ENCODE data around the gene NFATC2.
"Not testable (repeated sequence)": the region's sequence is repeated elsewhere in the genome, so short reads cannot be mapped to it uniquely, and the experiment has no call there.

Gene NFATC2

GRCh38 chr20:51542571-51543421, at the start of gene NFATC2:
NFATC2 (minus strand) TSS chr20:51542719; CDS start chr20:51542499, 220 bp downstream.
- peak in 1 of 2 experiments; percentile 76 for DNase-seq

GRCh38 chr20:51591871-51592270, 49.4 kb upstream of the NFATC2 start:
- no peak for DNase-seq

DNA sequence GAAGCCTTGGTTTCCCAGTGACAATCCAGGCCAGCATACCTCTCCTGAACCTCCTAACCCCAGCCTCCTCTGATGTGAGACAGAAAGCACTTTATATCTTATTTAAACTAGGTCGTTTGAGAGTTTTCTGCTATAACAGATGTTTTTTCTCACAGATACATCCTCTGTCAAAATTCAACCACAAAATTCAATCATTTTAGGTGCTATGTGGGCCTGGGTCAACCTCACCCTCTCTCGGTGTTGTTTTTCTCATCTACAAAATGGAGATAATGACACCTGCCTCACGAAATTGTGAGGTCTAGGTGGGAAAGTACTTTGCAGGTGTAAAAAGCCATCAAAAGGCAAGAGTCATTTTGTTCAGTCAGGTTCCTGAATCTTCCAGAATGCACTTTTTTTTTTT, 46.2 kb upstream of the NFATC2 start:
- DNase-seq, result no peak

DNA sequence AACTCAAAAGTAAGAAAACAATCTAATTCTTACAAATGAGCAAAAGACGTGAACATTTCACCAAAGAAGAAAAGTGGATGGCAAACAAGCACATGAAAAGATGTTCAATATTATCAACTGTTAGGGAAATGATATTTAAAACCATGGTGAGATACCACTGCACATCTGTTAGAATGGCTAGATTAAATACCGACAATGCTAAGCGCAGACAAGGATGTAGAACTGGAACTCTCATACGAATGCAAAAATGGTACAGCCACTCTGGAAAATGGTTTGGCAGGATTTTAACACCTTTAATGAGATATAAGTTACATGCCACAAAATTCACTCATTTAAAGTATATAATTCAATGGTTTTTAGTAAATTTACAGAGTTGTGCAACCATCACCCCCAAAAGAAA, 44.6 kb upstream of the NFATC2 start:
- DNase-seq, result peak; percentile 25 to 37

DNA sequence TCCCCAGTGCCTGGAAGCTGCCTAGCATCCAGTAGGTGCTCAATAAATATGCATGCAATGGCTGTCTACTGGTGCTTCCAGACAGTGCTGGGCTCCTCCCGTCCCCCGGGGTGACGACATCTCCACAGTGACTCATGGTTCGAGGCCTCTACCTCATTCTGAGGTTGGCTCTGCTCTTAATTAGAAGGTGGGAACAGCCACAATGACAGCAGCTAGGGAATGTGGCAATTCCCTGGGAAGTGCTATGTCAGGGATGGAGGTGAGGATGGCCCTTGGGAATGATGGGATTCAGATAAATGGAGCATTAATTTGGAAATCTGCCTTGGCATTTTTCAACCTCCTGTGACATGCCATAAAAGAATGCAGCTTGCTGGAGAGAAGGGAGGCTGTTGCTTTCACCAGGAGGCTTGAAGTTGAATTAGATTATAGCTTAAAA, 43.5 kb upstream of the NFATC2 start:
- DNase-seq, result no peak

DNA sequence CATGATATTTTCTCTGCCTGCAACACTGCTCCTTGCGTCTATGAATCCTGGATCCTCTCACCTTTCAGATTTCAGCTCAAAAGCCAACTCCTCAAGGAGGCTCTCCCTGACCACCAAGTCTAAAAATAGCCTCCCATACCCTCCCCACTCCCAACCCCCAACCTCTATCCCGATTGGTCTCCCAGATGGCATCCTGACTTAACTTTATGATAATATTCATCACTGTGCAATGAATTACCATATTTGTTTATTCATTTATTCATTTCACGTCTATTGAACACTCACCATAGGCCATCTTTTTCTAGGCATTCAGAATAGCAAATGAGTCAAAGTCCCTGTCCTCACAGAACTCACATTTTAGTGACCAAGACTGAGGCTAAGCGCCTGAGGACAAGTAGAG, 42.6 kb upstream of the NFATC2 start:
- no peak for DNase-seq

- no peak for DNase-seq
Measured at GRCh38 chr20:51584737-51585136, 42.2 kb upstream of the NFATC2 start.

DNA sequence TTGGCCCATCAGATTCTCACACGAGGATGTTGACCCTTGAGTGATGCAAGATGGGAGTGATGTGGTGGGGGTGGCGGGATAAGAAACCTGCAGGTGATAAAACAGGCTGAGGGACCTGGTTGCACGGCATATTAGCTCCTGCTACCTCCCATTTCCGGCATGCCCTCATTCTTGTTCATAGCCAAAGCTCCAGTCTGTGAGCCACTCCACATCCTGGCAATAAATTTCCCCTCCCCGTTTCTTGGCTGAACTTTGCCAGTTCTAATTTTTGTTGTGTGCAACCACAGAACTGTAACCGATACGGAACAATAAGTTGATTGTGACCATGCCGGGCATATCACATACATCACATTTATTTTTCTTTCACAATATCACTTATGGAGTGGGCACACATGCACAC, 41.6 kb upstream of the NFATC2 start:
- DNase-seq, result no peak

DNA sequence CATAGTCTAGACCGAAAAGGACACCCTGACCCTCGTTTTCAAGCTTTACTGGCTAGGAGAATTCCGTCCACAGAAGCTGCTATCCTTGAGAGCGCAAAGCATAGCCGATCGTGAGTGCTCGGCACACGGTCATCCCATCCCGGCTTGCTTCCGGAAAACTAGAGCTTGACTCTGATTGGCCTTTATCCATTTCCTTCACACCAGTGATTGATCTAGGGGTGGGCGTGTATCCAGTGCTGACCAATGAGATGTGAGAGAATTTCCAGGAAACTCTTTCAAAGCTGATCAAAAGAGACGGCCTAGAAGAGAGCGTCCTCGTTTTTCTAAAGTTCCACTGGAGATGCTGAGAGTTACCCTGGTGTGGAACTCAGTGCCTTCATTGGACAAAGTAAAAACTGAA, 41.0 kb upstream of the NFATC2 start:
- no peak for DNase-seq

DNA sequence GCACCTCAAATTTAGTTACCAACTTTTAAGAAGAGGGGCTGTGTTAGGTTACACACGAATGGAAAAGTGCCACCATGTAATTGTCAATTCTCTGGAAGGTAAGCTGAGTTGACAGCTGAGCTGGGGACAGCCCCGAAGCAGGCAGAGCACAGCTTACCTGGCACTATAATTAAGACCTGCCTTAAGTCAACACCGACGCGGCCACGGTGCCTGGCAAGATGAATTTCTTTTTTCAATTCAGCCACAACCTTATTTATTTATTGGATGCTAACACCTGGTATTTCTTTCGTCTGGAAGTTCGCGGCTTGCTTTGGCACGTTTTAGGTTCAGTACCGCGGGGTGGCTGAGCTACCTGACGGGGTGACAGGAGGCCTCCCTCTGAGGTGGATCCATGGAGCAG, 40.6 kb upstream of the NFATC2 start:
- DNase-seq, result no peak

DNA sequence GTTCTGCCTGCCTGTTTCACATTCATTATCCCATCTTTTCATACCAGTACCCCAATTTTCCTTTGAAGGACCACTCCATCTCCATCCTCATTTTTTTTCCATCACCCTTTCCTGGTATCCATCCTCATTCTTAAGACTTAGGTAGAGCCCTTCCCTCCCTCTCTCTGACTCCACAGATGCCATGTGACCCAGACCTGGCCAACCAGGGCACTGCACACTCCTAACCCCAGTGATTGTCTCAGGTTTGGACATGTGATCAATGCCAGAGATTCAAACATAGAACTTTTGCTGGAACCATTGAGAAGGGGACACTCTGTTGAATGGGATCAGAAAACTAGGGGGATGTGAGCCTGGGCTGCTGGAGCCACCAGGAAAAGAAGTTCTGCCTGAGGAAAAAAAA, 39.1 kb upstream of the NFATC2 start:
- DNase-seq, result no peak

DNA sequence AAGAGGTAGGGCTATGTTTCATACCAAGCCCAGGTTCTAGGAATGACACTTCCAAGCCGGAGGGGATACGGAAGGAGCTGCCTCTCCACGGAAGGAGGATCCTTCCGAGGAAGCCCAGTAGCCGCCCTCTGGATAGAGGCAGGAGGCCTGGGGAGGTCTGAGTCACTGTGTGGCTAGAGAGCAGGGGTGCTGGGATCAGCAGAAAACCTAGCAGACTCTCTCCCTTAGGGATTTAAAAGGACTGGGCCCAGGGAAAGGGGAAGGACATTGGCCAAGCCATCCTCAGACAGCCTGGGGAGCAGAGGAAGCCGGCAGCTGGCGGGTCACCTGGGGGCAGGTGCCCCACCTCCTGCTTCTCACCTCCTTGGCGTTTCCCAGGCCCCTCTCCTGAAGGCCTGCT, 36.6 kb upstream of the NFATC2 start:
- no peak for DNase-seq

GRCh38 chr20:51578145-51578459, 35.6 kb upstream of the NFATC2 start:
- no peak for DNase-seq

DNA sequence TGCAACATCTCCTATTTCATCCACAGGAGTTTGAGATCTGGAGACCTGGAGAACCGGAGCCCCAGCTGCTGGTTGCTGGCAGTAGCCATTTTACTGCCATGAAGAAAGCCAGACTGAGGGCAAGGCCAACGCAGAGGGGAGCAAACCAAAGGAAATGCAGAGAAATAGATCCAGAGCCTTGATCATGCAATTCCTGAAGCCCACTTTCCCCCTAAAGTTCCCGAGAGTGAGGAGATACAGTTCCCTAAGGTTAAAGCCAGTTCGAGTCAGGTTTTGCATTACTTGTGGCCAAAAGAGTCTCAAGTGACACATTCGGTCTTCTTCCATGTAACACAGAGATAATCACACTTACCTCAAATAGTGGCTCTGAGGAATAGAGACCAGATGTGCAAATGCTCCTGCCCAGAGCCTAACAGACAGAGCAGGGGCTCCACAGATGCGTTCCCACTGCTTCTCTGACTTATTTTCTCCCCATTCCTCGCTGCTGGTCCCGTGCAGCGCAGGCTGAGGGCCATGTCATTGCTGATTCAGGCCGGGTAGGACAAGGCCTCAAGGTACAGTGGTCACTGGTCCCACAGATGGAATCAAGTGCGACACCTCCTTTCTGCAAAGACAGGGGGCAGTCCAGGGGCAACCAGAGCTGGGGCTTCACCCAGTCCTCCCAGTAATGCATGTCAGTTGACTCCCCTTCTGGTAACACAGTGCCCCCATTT, 35.1 kb upstream of the NFATC2 start:
- no peak for DNase-seq

DNA sequence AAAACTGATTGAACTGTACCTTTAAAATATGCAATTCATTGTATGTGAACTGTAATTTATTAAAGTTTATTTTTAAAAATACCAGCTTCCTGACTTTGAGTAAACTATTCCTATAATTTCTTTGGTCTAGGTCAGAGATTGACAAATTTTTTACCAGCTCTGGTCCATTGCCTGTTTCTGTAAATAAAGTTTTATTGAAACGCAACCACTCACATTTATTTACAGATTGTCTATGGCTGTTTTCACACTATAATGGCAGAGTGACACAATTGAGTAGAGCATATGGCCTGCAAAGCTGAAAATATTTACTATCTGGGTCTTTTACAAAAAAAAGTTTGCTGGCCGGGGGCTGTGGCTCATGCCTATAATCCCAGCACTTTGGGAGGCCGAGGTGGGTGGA, 33.0 kb upstream of the NFATC2 start:
- DNase-seq, result no peak

DNA sequence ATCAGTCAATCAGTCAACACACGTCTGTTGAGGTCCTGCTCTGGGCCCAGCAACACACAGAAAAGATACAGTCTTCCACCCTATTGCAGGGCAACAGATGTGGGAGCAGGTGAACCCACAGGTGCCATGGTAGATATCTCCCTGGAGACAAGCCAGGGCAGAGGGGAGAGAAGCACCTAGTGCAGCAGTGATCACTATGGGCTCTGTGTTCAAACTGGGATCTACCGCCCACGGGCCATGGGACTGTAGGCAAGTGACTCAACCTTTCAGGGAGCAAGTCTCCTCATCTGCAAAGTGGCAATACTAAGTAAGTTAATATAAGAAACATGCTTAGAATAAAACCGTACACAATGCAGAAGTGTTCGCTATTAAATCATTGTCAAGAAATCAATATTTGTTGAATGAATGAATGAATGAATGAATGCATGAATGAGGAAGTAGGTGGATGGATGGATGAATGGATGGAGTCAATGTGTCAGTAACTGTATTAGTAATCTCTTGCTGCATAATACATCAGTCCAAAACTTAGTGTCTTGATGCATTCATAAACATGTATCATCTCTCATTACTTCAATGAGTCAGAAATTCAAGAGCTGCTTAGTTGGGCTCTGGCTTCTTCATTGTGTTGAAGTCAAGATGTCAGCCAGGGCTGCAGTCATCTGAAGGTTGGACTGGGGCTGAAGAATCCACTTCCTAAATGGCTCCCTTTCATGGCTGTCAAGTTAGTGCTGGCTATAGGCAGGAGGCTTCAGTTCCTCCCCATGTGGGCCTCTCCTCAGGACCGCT, 31.9 kb upstream of the NFATC2 start:
- DNase-seq, result no peak

DNA sequence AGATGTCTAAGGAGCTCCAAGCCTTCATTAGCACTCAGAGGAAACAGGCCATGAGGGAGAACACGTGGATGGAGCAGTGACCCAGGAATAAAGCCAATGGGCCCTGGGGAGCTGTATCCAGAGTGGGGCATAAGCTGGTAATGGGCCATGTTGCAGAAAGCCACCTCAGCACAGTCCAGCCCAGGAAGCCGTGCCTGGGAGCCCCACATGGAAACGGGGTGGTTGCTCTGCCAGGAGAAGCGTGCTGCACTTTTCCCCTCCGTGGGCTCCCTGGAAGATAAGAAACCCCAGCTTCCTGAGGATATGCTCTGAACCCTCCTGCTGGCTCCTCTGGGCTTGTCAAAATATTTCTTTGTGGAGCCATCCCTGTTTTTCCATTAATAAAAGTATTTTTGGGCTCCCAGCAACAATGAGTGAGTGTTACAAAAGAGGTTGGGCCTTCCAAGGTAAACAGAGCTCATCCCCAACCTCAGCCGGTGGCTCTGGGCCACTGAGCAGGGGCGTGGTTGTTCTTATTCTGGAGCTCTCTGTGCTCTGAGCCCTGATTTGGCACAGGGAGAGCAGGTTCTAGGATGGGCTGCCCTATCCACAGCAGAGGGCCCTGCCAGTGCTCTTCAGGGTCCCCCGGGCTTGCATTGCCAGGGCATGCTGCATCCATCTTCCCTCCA, 31.2 kb upstream of the NFATC2 start:
- DNase-seq, result no peak

DNA sequence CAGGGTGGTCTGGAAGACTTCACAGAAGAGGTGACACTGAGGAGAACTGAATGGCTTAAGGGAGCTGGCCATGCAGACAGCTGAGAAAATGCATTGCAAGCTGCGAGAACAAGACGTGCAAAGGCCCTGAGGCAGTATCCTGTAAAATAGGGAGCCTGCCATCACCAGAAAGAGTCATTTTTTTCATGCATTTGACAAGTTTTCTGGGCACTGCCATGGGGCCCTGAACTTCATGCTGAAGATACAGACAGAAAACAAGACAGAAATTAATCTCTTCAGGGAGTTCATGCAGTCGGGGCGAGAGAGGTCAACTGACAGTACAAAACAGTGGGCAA, 28.9 kb upstream of the NFATC2 start:
- DNase-seq, result no peak

GRCh38 chr20:51570739-51571459, 28.4 kb upstream of the NFATC2 start:
- DNase-seq, result no peak

- no peak for DNase-seq
Measured at GRCh38 chr20:51569815-51570738, 27.6 kb upstream of the NFATC2 start.

- not testable (repeated sequence) for DNase-seq
Measured at GRCh38 chr20:51568533-51568932, 26.0 kb upstream of the NFATC2 start.

All from NCI-H526 (cell line).